GM21367 (cell line): ENCODE measurements around the gene SMC1A.
"Not testable (repeated sequence)": the region's sequence is repeated elsewhere in the genome, so short reads cannot be mapped to it uniquely, and the experiment has no call there.

Experiments used
- ATAC-seq: cut with Tn5 transposase; IDR thresholded peaks from one replicate; pipeline ENCODE4 v1.9.1; 2021; ENCODE audit not compliant: unreplicated experiment

SMC1A gene

GRCh38 chrX:53422861-53423306 lies 430 bp upstream of the SMC1A start, which contains the start of gene RIBC1:
RIBC1 (plus strand) TSS chrX:53422873; CDS start chrX:53426277, 3,404 bp downstream.
- ATAC-seq: peak; percentile 12

- ATAC-seq: no peak
These were observed 725 bp downstream of the SMC1A start for GRCh38 chrX:53421772-53422085.

GRCh38 chrX:53421125-53421524 lies 1.3 kb downstream of the SMC1A start:
- ATAC-seq: no peak

GRCh38 chrX:53420351-53420750 lies 2.1 kb downstream of the SMC1A start:
- ATAC-seq: not testable (repeated sequence)

GRCh38 chrX:53412446-53412845 lies 10.0 kb downstream of the SMC1A start:
- no peak for ATAC-seq

- no peak for ATAC-seq
These were observed 18.9 kb downstream of the SMC1A start for GRCh38 chrX:53403535-53403934.

GRCh38 chrX:53398216-53398615 lies 24.2 kb downstream of the SMC1A start:
- ATAC-seq: no peak

GRCh38 chrX:53395605-53396298 lies 26.7 kb downstream of the SMC1A start:
- no peak for ATAC-seq

- ATAC-seq: no peak
These were observed 38.9 kb downstream of the SMC1A start for GRCh38 chrX:53383376-53384076.

- no peak for ATAC-seq
These were observed 42.7 kb downstream of the SMC1A start for GRCh38 chrX:53379747-53380146.

- no peak for ATAC-seq
These were observed 43.3 kb downstream of the SMC1A start for GRCh38 chrX:53379008-53379710.

GRCh38 chrX:53377464-53377863 lies 45.0 kb downstream of the SMC1A start:
- no peak for ATAC-seq

- no peak for ATAC-seq
These were observed 45.6 kb downstream of the SMC1A start for GRCh38 chrX:53376888-53377287.

- no peak for ATAC-seq
These were observed 47.5 kb downstream of the SMC1A start for GRCh38 chrX:53374923-53375322.

GRCh38 chrX:53374222-53374820 lies 48.1 kb downstream of the SMC1A start:
- ATAC-seq: no peak

GRCh38 chrX:53373307-53373706 lies 49.1 kb downstream of the SMC1A start:
- no peak for ATAC-seq

- ATAC-seq: not testable (repeated sequence)
These were observed 56.0 kb downstream of the SMC1A start for GRCh38 chrX:53366454-53366853.

- no peak for ATAC-seq
These were observed 60.0 kb downstream of the SMC1A start for GRCh38 chrX:53362449-53362848.

- no peak for ATAC-seq
These were observed 64.5 kb downstream of the SMC1A start for GRCh38 chrX:53357799-53358530.

GRCh38 chrX:53356186-53356585 lies 66.3 kb downstream of the SMC1A start:
- ATAC-seq: no peak

GRCh38 chrX:53354669-53355068 lies 67.8 kb downstream of the SMC1A start:
- no peak for ATAC-seq
